ENCODE measurements around the gene RASSF5.

GRCh38 chr1:206608108-206608698 lies 100.9 kb downstream of the RASSF5 start:
- TF ChIP-seq POLR2AphosphoS5 (IDR thresholded peaks at IDR 0.05; ENCODE audit: borderline replicate concordance, low read depth, low read length) (no peak), EZH2 (IDR thresholded peaks at IDR 0.05) (no peak), FOXP2 (optimal IDR thresholded peaks at IDR 0.05; ENCODE audit: control extremely low read depth, extremely low read length, insufficient read depth) (no peak)

Data from SK-N-MC (cell line).